SU-DHL-6 (cell line): ENCODE data around the gene ATP8A2.

ENCODE experiments used
- EZH2phosphoT487 ChIP-seq: fragments of 200-600 bp; sonication (generic), shearing (Covaris generic); conservative IDR thresholded peaks from 2 replicates; pipeline ENCODE4 v1.6.1; 2018; ENCODE audit warnings: mild to moderate bottlenecking, antibody characterized with exemption, low read length, moderate library complexity, mixed read lengths
- TF ChIP-seq, protein P1 (sequence below): fragments of 200-600 bp; sonication (generic); IDR thresholded peaks from one replicate; pipeline ENCODE4 v1.5.1; 2017; ENCODE audit warnings: antibody characterized with exemption, mild to moderate bottlenecking, low read length, moderate library complexity; ENCODE audit not compliant: insufficient read depth, poor library complexity, severe bottlenecking

DNA sequence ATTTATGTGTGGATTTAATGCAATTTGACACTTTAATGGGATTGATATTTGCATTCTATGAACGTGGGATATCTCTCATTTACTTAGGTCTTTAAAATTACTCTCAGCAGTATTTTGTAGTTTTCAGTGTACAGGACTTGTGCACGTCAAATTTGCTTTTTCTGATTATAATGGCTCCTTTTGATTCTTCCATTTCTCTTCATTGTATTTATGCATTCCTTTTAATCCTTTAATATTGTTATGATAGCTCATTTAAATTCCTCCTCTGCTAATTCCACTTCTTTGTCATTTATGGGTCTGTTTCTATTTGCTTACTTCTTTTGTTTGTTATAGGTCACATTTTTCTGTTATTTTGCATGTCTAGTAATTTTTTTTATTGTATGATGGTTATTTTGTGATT, 226.6 kb downstream of the ATP8A2 start:
- TF ChIP-seq, protein P1, sequence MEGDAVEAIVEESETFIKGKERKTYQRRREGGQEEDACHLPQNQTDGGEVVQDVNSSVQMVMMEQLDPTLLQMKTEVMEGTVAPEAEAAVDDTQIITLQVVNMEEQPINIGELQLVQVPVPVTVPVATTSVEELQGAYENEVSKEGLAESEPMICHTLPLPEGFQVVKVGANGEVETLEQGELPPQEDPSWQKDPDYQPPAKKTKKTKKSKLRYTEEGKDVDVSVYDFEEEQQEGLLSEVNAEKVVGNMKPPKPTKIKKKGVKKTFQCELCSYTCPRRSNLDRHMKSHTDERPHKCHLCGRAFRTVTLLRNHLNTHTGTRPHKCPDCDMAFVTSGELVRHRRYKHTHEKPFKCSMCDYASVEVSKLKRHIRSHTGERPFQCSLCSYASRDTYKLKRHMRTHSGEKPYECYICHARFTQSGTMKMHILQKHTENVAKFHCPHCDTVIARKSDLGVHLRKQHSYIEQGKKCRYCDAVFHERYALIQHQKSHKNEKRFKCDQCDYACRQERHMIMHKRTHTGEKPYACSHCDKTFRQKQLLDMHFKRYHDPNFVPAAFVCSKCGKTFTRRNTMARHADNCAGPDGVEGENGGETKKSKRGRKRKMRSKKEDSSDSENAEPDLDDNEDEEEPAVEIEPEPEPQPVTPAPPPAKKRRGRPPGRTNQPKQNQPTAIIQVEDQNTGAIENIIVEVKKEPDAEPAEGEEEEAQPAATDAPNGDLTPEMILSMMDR = no peak
- TF ChIP-seq EZH2phosphoT487 = no peak
